ENCODE data around the gene FAM168A. TPM values are rescaled to one million over a fixed set of nuclear protein-coding genes. Genes with fewer than 3 reads are reported as not detected.

The FAM168A gene
- total and polyA plus RNA-seq, 2 of the 8 experiments (the other 6 are each of a cell fraction or from before 2014, with no cell fraction given): 17.1 to 21.6 TPM

DNA sequence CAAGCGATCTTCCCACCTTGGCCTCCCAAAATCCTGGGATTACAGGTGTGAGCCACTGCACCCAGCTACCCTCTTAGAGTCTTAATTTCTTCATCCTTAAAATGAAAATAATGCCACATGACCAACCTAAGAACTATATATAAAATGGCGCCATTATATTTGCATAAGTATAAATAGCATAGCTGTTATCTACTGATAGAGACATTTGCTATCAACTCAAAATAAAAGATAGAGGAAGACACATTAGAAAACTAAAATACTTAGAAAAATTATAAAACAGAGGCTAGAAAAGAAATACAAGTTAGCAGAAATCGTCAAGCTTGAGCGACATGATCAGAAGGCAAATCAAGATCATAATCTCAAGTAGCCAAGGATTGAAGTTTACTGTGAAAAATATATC is 6.2 kb downstream of the FAM168A start:
- Histone ChIP-seq H3K14ac (ENCODE audit: insufficient read length) (no peak overlapping the region), H2BK120ac (replicated peaks; ENCODE audit: low read depth, low read length) (no peak overlapping the region), H3K27me3 (replicated peaks in 1 of 4; ENCODE audit: control insufficient read depth in 3 of 4, extremely low read depth in 1 of 4, insufficient read depth in 3 of 4, low read length in 3 of 4) (no peaks in the 10 kb centered on the region), H3K4me2 (ENCODE audit: insufficient read depth in 1 of 2, low read depth in 2 of 2, low read length in 2 of 2) (no peak overlapping the region), H3K79me2 (ENCODE audit: control insufficient read depth in 1 of 2, insufficient read depth in 2 of 2, low read length in 2 of 2) (peaks cover 1 to 82% of the 10 kb centered on the region in 2 experiments), H3K4ac (replicated peaks; ENCODE audit: insufficient read length, low read depth, low read length) (no peak overlapping the region), H3K9ac (replicated peaks in 1 of 4; ENCODE audit: extremely low read depth in 1 of 4, low read depth in 3 of 4, low read length in 3 of 4) (no peak overlapping the region), H3K9me3 (ENCODE audit: insufficient read depth in 2 of 2, low read depth in 1 of 2, low read length in 1 of 2) (no peaks in the 10 kb centered on the region), H4K8ac (ENCODE audit: extremely low read depth, insufficient read depth, low read length) (no peak overlapping the region), H3K56ac (replicated peaks; ENCODE audit: insufficient read length, low read depth, low read length) (no peak overlapping the region), H2AK5ac (ENCODE audit: low read depth, low read length) (no peak overlapping the region), H3K18ac (ENCODE audit: extremely low read depth, low read length) (no peak overlapping the region), H3K27ac (ENCODE audit: low read depth, low read length) (no peak overlapping the region), H3K4me1 (replicated peaks in 1 of 4; ENCODE audit: control insufficient read depth in 3 of 4, insufficient read depth in 4 of 4, low read length in 3 of 4) (peaks cover 2 to 7% (median 4%) of the 10 kb centered on the region in 4 experiments), H2BK5ac (ENCODE audit: low read depth, low read length) (no peak overlapping the region), H3K23ac (ENCODE audit: insufficient read length) (no peak overlapping the region), H3K79me1 (ENCODE audit: low read depth, low read length) (peaks cover 2% of the 10 kb centered on the region; the same call in 1 of the 2 replicates), H3K4me3 (ENCODE audit: extremely low read depth in 1 of 4, insufficient read depth in 2 of 4, low read depth in 3 of 4, low read length in 4 of 4) (no peak overlapping the region), H2AFZ (ENCODE audit: low read length) (no peak overlapping the region), H2BK12ac (ENCODE audit: low read depth, low read length) (no peak overlapping the region), H4K91ac (replicated peaks; ENCODE audit: insufficient read length, low read length) (no peak overlapping the region), H2BK15ac (ENCODE audit: low read length) (no peak overlapping the region), H3K23me2 (ENCODE audit: low read depth, low read length) (peaks cover 3% of the 10 kb centered on the region; the same call in 1 of the 2 replicates), H2BK20ac (ENCODE audit: low read length) (no peak overlapping the region), H4K5ac (ENCODE audit: insufficient read length, low read depth, low read length) (no peak overlapping the region), H4K20me1 (replicated peaks in 1 of 2; ENCODE audit: control insufficient read depth in 1 of 2, insufficient read depth in 2 of 2, low read length in 2 of 2) (no peaks in the 10 kb centered on the region), H3K36me3 (ENCODE audit: control insufficient read depth in 2 of 4, insufficient read depth in 4 of 4, low read length in 3 of 4) (no peaks in the 10 kb centered on the region)
- ChIA-PET POLR2A (ENCODE audit: partially characterized antibody) (no interaction called here), CTCF (ENCODE audit: partially characterized antibody) (interaction anchor here (0.6 to 1.5 kb wide), 10 partner anchors 10 to 1883 kb away, joined by 3 to 7 read pairs (median 4); no protein-coding TSS in a partner anchor)
- no peak for DNase-seq (ENCODE audit: low read depth in 1 of 2, low spot score in 2 of 2)
- no peak for FAIRE-seq
- WGBS, 2 experiments (ENCODE audit: extremely low coverage in 1 of 2, insufficient coverage in 1 of 2, insufficient read length in 1 of 2, insufficient replicate concordance in 2 of 2, low coverage in 1 of 2, low lambda C conversion rate in 2 of 2, missing lambda C conversion rate in 1 of 2): 91% methylated on average over 4 of the region's 4 CpGs; no CpG with 5 or more reads in 1 of the 2 experiments
- TF ChIP-seq RNF2 (IDR thresholded peaks at IDR 0.05; ENCODE audit: borderline replicate concordance, low read depth, low read length, missing control alignments, poor library complexity, severe bottlenecking) (no peak), RAD21 (IDR thresholded peaks at IDR 0.05 in 1 of 2, conservative IDR thresholded peaks at IDR 0.05 in 1 of 2; ENCODE audit: low read depth in 2 of 2, low read length in 2 of 2) (no peak), JUND (IDR thresholded peaks at IDR 0.05; ENCODE audit: low read length) (no peak), RBBP5 (IDR thresholded peaks at IDR 0.05; ENCODE audit: borderline replicate concordance, low read depth, low read length) (no peak), MAFK (IDR thresholded peaks at IDR 0.05; ENCODE audit: low read depth, low read length) (no peak)
- TF ChIP-seq, protein P1, sequence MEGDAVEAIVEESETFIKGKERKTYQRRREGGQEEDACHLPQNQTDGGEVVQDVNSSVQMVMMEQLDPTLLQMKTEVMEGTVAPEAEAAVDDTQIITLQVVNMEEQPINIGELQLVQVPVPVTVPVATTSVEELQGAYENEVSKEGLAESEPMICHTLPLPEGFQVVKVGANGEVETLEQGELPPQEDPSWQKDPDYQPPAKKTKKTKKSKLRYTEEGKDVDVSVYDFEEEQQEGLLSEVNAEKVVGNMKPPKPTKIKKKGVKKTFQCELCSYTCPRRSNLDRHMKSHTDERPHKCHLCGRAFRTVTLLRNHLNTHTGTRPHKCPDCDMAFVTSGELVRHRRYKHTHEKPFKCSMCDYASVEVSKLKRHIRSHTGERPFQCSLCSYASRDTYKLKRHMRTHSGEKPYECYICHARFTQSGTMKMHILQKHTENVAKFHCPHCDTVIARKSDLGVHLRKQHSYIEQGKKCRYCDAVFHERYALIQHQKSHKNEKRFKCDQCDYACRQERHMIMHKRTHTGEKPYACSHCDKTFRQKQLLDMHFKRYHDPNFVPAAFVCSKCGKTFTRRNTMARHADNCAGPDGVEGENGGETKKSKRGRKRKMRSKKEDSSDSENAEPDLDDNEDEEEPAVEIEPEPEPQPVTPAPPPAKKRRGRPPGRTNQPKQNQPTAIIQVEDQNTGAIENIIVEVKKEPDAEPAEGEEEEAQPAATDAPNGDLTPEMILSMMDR (IDR thresholded peaks at IDR 0.05; ENCODE audit: control extremely low read depth in 1 of 3, insufficient read depth in 1 of 3, low read depth in 1 of 3, low read length in 3 of 3): no peak

Measured in H1 (cell line).